HG03196 (cell line): ENCODE results near the gene SEC31B.

Experiments
- ATAC-seq: cut with Tn5 transposase; IDR thresholded peaks from one replicate; pipeline ENCODE4 v1.9.1; 2021; ENCODE audit not compliant: unreplicated experiment

Gene SEC31B

DNA sequence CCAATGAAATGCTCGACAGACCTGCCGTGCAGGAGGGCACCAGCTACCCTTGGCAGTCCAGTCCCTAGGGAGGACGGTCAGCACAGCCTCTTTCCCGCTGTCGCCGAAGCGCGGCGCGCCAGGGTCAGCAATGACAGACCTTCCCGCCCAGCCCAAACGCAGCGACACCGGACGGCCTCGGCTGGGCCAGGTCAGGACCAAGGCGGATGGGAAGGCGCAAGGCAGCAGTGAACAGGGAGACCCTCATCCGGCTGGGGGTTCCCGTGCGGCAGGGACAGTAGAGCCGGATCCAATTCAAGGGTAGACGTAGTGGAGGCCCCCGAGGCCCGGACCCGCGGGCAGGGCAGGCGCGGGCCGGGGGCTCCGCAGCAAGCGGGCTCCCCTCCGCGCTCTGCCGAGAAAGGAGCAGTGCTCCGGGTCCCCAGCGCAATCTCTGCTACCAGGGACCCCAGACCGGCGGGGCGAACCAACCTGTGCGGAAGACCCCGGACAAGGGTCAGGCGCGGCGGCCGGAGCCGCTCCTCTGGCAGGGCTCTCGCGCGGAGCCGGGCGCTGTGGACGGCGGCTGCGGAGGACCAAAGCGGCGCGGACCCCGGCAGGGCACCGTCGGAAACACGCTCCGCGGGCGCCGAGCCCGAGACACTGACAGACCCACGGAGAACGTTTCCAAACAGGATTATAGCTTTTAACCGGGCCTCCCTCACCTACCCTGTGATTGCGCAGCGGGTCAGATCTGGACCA, at the start of gene SEC31B:
TSS of gene SEC31B (minus strand) at position 551 of the 741 bp plus-strand sequence. CDS start 2,909 bp downstream, outside the sequence.
- ATAC-seq, result no peak

DNA sequence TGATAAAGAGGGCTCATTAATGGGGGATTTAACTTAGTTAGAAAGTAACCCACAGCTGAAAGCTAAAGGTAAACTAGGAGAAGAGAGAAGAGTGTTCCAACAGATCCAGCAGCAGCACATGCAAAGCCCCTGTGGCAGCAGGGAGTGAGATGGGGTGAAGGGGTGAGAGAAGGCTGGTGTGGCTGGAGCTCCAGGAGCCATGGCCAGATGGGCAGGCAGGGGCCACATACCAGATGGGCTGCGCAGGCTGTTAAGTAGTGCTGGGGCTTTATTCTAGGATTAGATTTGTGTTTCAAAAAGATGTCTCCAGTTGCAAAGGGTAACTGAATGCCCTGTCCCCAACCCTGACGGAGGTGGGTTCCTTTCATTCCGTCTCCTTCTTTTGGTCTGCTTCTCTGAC, 49.3 kb upstream of the SEC31B start:
- ATAC-seq, result no peak

DNA sequence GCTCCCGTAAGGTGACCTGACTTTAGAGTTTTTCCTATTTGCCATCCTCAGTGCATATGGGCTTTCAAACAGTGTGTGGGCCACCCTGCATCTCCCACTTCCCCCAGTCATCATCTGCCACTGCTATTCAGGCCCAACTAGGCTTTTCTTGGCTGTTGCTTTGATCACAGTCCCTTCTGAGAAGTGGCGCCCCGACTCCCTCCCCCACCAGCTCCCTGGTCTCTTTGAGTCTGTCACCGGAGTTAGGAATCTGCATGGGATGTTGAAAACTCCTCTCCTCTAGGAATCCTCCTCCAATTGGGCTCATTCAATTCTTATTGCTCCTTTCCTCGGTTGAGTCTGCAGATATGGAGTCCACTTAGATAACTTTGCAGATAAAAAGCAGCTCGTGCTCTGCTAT, 48.2 kb upstream of the SEC31B start:
- ATAC-seq, result no peak

- no peak for ATAC-seq
These were observed 47.6 kb upstream of the SEC31B start for GRCh38 chr10:100567249-100567648.

GRCh38 chr10:100566561-100566960, 46.9 kb upstream of the SEC31B start:
- ATAC-seq, result no peak

GRCh38 chr10:100565206-100565985, 45.7 kb upstream of the SEC31B start:
- no peak for ATAC-seq

GRCh38 chr10:100562008-100562672, 42.5 kb upstream of the SEC31B start:
- peak; percentile 51 for ATAC-seq

DNA sequence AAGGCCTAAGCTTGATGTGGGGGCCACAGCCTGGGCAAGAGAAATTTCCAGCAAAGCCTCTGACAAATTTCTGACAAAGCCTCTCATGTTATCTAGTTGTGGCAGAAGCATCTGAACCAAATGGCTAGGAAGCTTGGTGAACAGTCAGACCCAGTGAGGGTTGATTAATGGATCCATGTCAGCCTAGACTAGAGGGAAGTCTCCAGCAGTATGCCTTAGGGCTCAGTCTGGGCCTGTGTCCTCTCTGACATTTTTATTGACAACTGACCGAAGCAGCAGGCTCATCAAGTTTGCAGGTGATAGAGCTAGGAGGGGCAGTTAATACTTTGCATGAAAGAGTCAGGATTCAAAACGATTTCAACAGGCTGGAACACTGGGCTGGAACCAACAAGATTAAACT, 41.3 kb upstream of the SEC31B start:
- ATAC-seq, result no peak

- no peak for ATAC-seq
These were observed 40.6 kb upstream of the SEC31B start for GRCh38 chr10:100560248-100560647.

DNA sequence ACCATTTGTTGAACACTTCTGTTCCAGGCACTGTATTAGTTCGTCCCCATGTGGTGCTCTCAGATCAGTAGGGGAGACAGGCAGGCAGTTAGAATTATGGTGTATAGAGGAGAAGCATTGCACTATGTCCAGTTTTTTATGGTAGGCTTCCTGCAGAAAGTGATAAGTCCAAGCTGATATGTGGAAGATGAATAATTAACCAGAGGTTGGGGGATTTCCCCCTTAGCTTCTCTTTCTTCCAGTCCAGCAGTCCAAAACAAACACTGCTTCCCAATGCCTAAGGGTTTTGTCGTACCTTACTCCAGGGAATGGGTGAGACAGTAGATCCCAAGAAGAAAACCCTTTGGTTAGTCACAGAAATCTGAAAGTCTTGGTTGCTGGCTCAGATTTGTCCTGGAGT, 35.2 kb upstream of the SEC31B start:
- ATAC-seq, result no peak

DNA sequence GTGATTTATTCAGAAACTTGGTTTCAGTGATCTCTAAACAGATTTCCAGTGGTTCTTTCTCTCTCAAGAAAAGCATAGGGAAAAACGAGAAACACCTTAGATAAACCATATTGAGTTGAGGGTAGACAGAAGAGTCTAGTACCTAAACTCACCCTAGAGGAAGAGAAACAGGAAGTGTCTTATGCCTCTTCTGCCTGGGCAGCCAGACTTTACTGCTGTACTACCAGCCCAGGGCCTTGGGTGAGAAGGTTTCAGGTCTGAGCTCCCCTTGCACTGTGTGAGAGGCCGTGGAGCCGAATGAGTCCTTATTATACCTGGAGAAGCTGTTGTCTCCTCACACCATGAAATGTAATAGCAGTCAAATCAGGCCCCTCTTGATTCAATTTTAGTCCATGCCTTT, 34.3 kb upstream of the SEC31B start:
- ATAC-seq, result no peak

- no peak for ATAC-seq
These were observed 32.1 kb upstream of the SEC31B start for GRCh38 chr10:100551738-100552137.

GRCh38 chr10:100551196-100551595, 31.5 kb upstream of the SEC31B start:
- no peak for ATAC-seq

GRCh38 chr10:100544950-100545349, 25.3 kb upstream of the SEC31B start:
- ATAC-seq, result no peak

GRCh38 chr10:100537475-100537874, 17.8 kb upstream of the SEC31B start:
- no peak for ATAC-seq

DNA sequence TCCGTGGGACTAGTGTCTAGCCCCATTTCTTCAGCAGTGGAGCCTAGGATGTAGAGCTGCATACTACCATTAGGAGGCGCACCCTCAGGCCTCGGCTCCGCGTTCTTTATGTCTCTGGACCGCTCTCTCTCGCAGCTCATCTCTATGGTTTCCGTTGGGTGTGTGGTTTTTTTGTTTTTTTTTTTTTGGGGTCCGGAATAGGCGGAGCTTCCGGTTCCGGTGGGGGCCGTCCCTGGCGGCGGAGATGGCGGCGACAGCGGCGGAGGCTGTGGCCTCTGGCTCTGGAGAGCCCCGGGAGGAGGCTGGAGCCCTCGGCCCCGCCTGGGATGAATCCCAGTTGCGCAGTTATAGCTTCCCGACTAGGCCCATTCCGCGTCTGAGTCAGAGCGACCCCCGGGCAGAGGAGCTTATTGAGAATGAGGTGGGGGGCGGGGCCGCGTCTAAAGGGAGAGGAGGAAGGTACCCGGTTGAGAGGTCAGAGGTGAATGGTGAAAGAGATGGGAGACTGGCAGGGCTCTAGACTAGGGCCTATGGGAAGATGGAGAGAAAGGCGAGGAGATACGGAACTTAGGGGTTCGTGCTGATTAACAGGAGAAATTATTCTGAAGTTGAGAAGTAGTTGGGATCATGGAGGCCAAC, 16.2 kb upstream of the SEC31B start, which contains the start of gene HIF1AN:
TSS of gene HIF1AN (plus strand) at position 229 of the 639 bp plus-strand sequence. CDS start at position 245, 16 bp downstream.
- ATAC-seq, result peak; percentile 97

GRCh38 chr10:100535338-100535714, 15.7 kb upstream of the SEC31B start:
- ATAC-seq, result no peak

DNA sequence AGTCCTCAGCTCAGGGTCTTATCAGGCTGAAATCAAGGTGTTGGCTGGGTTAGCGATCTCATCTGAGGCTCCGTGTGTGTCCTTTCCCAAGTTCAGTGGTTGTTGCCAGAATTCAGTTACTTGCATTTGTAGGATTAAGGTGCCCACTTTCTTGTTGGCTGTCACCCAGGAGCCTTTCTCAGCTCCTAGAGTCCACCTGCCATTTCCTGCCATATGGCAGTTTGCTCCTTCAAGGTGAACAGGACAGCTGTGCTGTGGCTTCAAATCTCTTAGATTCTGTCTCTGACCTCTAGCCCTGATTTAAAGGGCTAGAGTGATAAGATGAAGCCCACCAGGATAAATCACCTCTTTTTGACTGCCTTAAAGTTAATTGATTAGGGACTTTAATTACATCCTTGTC, 15.1 kb upstream of the SEC31B start:
- no peak for ATAC-seq

DNA sequence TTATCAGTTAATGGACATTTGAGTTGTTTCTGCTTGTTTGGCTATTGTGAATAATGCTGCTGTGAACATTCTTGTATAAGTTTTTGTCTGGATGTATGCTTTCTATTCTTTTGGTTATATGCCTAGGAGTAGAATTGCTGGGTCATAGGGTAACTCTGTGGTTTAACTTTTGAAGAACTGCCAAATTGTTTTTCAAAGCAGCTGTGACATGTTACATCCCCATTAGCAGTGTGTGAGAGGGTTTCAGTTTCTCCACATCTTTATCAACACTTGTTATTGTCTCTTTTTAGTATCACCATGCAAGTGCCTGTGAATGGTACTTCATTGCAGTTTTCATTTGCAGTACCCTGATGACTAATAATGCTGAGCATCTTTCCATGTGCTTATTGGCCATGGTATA, 12.1 kb upstream of the SEC31B start:
- ATAC-seq, result no peak

GRCh38 chr10:100529475-100530298, 10.0 kb upstream of the SEC31B start, which contains the start of gene NDUFB8:
NDUFB8 (minus strand) TSS chr10:100529871; CDS start chr10:100529851, 20 bp downstream.
- ATAC-seq, result peak; percentile 57
